HL-60 (cell line): ENCODE measurements around the gene TNIP1.
A peak's percentile ranks its signal among the peaks of the same experiment; 100 is the strongest.

Source experiments
- DNase-seq, 2 experiments: peaks; one replicate each; pipeline ENCODE4 v3.0.0-alpha.2; 2010 to 2020; ENCODE audit warnings: low read depth in 1 of 2, low spot score in 1 of 2
- H3K27ac ChIP-seq: fragments of 250-450 bp; sonication (Bioruptor Pico); replicated peaks from 2 replicates; pipeline ENCODE4 v1.5.1; 2020; ENCODE audit warnings: mild to moderate bottlenecking, moderate library complexity
- H3K27me3 ChIP-seq: fragments of 250-450 bp; sonication (Bioruptor Pico); 2 replicates; pipeline ENCODE4 v1.5.1; 2021; ENCODE audit warnings: mild to moderate bottlenecking, moderate library complexity; ENCODE audit not compliant: insufficient read depth, poor library complexity, severe bottlenecking
- H3K4me3 ChIP-seq: replicated peaks from 2 replicates; pipeline ENCODE4 v1.5.1; 2011; ENCODE audit warnings: mild to moderate bottlenecking, control low read depth, low read length; ENCODE audit not compliant: insufficient read depth
- CTCF ChIP-seq: IDR thresholded peaks from one replicate; pipeline ENCODE4 v1.5.1; 2011; ENCODE audit warnings: low read length, control low read depth, inconsistent platforms; ENCODE audit not compliant: insufficient read depth
- GABPA ChIP-seq: IDR thresholded peaks from 2 replicates; pipeline ENCODE4 v1.6.1; 2012; ENCODE audit warnings: low read depth
- POLR2AphosphoS5 ChIP-seq: IDR thresholded peaks from 2 replicates; pipeline ENCODE4 v1.6.1; 2012; ENCODE audit warnings: low read depth
- REST ChIP-seq: IDR thresholded peaks from 2 replicates; pipeline ENCODE4 v1.6.1; 2012; ENCODE audit warnings: low read depth; ENCODE audit not compliant: insufficient replicate concordance
- SPI1 ChIP-seq: IDR thresholded peaks from 2 replicates; pipeline ENCODE4 v1.6.1; 2012; ENCODE audit warnings: low read depth, mild to moderate bottlenecking, borderline replicate concordance

TNIP1 gene

GRCh38 chr5:151123897-151124751, 43.3 kb upstream of the TNIP1 start:
- DNase-seq: no peak
- 0 out of 2 replicates have a peak overlapping the region, but pooled peaks have one; percentile 7 for H3K27ac ChIP-seq
- H3K4me3 ChIP-seq: no peak overlapping the region
- no peak for TF ChIP-seq REST
- TF ChIP-seq GABPA: no peak
- TF ChIP-seq CTCF: no peak
- TF ChIP-seq SPI1: no peak
- TF ChIP-seq POLR2AphosphoS5: 0 out of 2 replicates have a peak, but pooled peaks have one; percentile 24
- H3K27me3 ChIP-seq: no peaks in the 10 kb centered on the region

- no peak overlapping the region for H3K27ac ChIP-seq
- TF ChIP-seq REST (no peak), SPI1 (no peak), CTCF (no peak), POLR2AphosphoS5 (no peak), GABPA (no peak)
- H3K27me3 ChIP-seq: no peaks in the 10 kb centered on the region
- no peak for DNase-seq
- H3K4me3 ChIP-seq: no peak overlapping the region
These were observed 42.0 kb upstream of the TNIP1 start for GRCh38 chr5:151122828-151123227.

GRCh38 chr5:151121665-151122064, 40.8 kb upstream of the TNIP1 start:
- no peak for DNase-seq
- no peak for TF ChIP-seq REST
- no peak for TF ChIP-seq GABPA
- TF ChIP-seq SPI1: no peak
- TF ChIP-seq POLR2AphosphoS5: no peak
- no peak for TF ChIP-seq CTCF
- Histone ChIP-seq H3K27me3 (no peaks in the 10 kb centered on the region), H3K27ac (no peak overlapping the region), H3K4me3 (no peak overlapping the region)
